HL-60 (cell line): ENCODE data around the gene IPPK.

Source experiments
- DNase-seq, 2 experiments: peaks; one replicate each; pipeline ENCODE4 v3.0.0-alpha.2; 2010 to 2020; ENCODE audit warnings: low read depth in 1 of 2, low spot score in 1 of 2
- H3K27ac ChIP-seq: fragments of 250-450 bp; sonication (Bioruptor Pico); replicated peaks from 2 replicates; pipeline ENCODE4 v1.5.1; 2020; ENCODE audit warnings: mild to moderate bottlenecking, moderate library complexity
- H3K27me3 ChIP-seq: fragments of 250-450 bp; sonication (Bioruptor Pico); 2 replicates; pipeline ENCODE4 v1.5.1; 2021; ENCODE audit warnings: mild to moderate bottlenecking, moderate library complexity; ENCODE audit not compliant: insufficient read depth, poor library complexity, severe bottlenecking
- H3K4me3 ChIP-seq: replicated peaks from 2 replicates; pipeline ENCODE4 v1.5.1; 2011; ENCODE audit warnings: mild to moderate bottlenecking, control low read depth, low read length; ENCODE audit not compliant: insufficient read depth
- GABPA ChIP-seq: IDR thresholded peaks from 2 replicates; pipeline ENCODE4 v1.6.1; 2012; ENCODE audit warnings: low read depth
- POLR2AphosphoS5 ChIP-seq: IDR thresholded peaks from 2 replicates; pipeline ENCODE4 v1.6.1; 2012; ENCODE audit warnings: low read depth
- REST ChIP-seq: IDR thresholded peaks from 2 replicates; pipeline ENCODE4 v1.6.1; 2012; ENCODE audit warnings: low read depth; ENCODE audit not compliant: insufficient replicate concordance
- SPI1 ChIP-seq: IDR thresholded peaks from 2 replicates; pipeline ENCODE4 v1.6.1; 2012; ENCODE audit warnings: low read depth, mild to moderate bottlenecking, borderline replicate concordance
- TF ChIP-seq, protein P1 (sequence below): IDR thresholded peaks from one replicate; pipeline ENCODE4 v1.5.1; 2011; ENCODE audit warnings: low read length, control low read depth, inconsistent platforms; ENCODE audit not compliant: insufficient read depth

Gene IPPK

GRCh38 chr9:92666912-92667532, 2.9 kb downstream of the IPPK start:
- no peak overlapping the region for H3K4me3 ChIP-seq
- no peaks in the 10 kb centered on the region for H3K27me3 ChIP-seq
- no peak for TF ChIP-seq POLR2AphosphoS5
- TF ChIP-seq, protein P1, sequence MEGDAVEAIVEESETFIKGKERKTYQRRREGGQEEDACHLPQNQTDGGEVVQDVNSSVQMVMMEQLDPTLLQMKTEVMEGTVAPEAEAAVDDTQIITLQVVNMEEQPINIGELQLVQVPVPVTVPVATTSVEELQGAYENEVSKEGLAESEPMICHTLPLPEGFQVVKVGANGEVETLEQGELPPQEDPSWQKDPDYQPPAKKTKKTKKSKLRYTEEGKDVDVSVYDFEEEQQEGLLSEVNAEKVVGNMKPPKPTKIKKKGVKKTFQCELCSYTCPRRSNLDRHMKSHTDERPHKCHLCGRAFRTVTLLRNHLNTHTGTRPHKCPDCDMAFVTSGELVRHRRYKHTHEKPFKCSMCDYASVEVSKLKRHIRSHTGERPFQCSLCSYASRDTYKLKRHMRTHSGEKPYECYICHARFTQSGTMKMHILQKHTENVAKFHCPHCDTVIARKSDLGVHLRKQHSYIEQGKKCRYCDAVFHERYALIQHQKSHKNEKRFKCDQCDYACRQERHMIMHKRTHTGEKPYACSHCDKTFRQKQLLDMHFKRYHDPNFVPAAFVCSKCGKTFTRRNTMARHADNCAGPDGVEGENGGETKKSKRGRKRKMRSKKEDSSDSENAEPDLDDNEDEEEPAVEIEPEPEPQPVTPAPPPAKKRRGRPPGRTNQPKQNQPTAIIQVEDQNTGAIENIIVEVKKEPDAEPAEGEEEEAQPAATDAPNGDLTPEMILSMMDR, result no peak
- no peak for TF ChIP-seq SPI1
- TF ChIP-seq GABPA, result no peak
- no peak for TF ChIP-seq REST
- no peak overlapping the region for H3K27ac ChIP-seq
- DNase-seq, result no peak

DNA sequence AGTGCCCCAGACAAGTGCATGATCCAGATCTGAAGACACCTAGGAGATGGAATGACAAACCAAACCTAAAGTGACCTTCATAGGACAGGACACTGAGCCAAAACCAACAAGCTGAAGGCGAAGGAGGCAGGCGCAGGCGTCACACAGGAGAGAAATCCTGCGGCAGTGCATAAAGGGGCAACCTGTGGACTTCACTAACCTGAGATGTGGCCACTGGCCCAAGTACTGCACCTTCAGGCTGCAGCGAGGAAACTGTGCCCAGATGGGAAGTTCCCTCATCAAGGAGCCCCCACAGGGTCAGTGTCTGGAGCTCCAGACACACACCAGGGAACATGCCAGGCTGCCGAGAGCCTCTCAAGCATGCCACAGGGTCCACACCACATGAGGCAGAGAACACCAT, 3.7 kb downstream of the IPPK start:
- no peak overlapping the region for H3K27ac ChIP-seq
- TF ChIP-seq, protein P1, result no peak
- no peak for TF ChIP-seq REST
- TF ChIP-seq GABPA, result no peak
- no peak for TF ChIP-seq POLR2AphosphoS5
- no peak for TF ChIP-seq SPI1
- H3K4me3 ChIP-seq, result no peak overlapping the region
- no peak for DNase-seq
- no peaks in the 10 kb centered on the region for H3K27me3 ChIP-seq

DNA sequence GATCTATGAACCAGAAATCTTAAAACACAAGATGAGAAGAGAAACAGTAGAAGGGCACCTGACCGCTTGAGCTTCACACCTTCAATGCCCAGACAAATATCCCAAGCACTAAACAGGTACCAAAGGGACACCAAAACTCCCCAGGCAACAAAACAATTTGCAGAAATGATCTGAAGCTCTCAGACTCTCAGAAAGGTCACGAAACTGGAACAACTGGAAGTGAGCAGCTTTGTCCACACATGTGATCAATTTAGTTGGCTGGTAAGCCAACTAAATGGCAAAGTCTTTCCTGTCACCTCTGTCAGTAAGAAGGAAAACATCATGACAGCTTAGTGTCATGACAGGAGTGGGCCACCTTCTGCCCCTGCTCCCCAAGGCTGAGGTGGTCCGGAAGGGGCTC, 4.1 kb downstream of the IPPK start:
- no peak for DNase-seq

More for the DNA sequence above, 4.1 kb downstream of the IPPK start:
- no peak for TF ChIP-seq SPI1
- TF ChIP-seq, protein P1, result no peak
- no peak for TF ChIP-seq GABPA
- no peaks in the 10 kb centered on the region for H3K27me3 ChIP-seq
- H3K4me3 ChIP-seq, result no peak overlapping the region
- no peak overlapping the region for H3K27ac ChIP-seq
